HG02885 (cell line): ENCODE results near the gene IFI27.

Experiments
- ATAC-seq: cut with Tn5 transposase; IDR thresholded peaks from one replicate; pipeline ENCODE4 v1.9.1; 2021; ENCODE audit warnings: mild to moderate bottlenecking; ENCODE audit not compliant: unreplicated experiment, poor library complexity

The IFI27 gene

DNA sequence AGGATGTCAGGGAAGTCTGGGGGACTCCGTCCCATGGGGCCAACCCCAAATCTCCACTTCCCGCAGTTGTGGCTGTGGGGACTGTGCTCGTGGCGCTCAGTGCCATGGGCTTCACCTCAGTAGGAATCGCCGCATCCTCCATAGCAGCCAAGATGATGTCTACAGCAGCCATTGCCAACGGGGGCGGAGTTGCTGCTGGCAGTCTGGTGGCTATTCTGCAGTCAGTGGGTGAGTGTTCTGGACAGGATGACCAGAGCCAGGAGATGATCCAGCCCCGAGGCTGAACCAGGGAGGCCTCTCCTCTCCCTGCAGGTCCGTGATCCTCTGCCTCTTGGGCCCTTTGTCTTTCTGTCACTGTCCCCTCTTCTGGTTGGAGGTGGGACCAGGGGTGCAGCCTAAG, 8.8 kb upstream of the IFI27 start:
- ATAC-seq = no peak

DNA sequence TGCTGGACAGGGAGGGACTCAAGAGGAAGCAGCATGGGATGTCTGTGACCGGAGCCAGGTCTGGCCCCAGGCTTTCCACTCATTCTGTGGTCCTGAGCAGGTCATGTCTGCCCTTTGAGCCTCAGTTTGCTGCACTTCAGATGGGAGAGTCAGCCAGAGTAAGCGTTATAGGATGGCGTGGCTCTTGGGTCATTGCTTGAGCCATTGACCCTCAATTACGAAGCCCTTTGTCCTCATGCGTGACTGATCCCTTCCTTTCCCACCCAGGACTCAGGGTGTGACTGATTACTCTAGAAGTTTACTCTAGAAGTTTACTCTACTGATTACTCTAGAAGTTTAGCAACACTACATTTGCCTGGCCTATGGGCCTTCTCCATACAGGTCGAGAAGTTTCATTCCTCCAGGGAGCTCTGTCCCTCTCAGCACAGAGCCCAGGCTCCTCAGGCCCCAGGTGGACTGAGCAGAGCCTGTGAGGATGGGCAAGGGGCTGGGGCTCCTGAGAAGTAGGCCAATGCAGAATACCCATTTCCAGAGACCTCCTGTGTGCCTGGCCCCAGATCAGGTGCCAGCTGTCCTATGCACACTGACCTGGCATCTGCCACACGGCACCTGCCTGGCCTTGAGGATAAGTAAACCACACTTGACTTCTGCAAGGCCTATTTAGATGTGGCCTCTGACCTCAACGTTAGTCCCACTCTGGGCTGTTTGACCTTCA, 7.6 kb upstream of the IFI27 start:
- ATAC-seq = no peak

DNA sequence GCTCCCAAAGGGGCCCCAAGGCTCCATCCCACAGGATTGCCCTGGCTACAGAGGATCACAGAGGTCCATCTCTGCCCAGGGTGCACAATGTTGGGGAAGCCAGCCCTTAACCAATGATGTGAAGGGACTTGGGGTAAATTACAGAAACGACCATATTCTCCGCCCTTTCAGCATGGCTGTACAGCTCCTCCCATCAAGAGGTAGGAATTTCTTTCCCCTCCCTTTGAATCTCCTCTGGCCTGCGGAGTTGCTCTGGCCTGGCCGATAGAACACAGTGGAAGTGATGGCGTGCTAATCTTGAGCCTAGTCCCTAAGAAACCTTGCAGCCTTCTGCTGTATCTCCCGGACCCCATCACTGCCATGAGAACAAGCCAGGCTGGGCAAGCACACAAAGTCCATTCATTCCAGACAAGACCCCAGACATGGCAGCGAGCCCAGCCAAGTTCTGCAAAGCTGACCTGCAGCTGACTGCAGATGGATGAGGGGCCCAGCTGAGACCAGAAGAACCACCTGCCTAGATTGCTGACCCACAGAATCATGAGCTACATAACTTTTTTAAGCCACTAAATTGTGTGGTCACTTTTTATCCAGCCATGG, 6.9 kb upstream of the IFI27 start:
- ATAC-seq = no peak

DNA sequence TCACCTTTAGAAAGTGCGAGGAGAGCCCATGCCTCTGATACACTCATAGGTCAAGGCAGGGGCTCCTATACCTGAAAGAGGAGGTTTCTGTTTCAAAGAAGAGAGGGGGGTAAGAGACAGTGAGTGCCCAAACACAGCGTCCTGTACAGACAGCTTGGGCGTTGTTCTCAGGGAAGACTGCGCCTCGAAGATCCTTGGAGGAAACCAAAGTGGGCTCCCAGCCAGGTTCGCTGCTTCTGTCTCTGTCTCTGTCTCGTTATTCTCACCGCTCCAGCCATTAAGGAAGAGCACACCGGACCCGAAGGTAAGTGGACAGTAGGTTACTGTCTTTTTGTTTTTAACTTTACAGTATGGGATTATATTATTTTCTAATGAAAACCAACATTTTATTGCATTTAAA, 5.8 kb upstream of the IFI27 start:
- no peak for ATAC-seq

DNA sequence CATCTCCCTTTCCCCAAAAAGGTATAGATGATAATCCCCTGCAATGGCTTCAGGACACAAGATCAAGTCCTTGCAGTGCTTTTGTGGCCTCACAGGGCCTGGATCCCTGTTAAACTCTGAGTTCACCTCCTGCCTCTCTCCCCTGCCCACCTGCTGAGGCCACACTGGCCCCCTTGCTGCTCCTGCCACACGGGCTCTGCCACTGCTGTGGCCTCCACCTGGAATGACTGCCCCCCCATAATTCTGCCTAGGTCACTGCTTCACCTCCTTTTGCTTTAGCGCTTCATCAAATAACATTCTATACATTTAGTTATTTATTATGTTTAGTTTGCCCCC, 653 bp upstream of the IFI27 start:
- ATAC-seq = no peak

DNA sequence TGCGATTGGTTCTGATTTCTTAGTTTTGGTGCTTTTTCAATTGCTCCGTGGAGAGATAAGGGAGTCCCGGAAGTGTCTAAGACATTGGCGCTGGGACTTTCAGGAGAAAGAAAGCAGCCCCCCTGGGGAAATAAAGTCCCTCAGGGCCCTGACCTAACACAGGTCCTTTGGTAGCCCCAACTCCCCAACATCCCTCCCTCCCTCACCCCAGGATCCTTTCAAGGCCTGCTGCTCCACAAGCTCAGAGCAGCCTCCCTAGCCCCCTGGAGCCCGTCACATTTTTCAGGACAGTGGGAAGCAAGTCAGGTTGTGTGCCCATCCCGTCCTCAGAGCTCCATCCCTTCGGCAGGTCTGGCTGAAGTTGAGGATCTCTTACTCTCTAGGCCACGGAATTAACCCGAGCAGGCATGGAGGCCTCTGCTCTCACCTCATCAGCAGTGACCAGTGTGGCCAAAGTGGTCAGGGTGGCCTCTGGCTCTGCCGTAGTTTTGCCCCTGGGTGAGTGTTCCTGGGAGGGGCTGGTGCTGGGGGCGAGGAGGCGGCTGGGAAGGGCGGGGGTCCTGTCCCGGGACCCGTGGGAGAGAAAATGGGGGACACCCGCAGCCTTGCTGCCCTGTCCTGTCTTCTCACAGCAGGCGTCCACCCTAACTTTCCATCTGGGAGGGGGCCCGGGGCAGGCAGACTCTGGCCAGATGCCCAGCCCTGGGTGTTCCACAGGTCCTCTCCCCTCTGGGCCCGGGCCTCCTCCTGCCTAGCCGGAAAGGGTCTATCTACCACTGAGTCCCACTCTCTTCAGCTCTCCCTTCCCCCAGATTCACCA, 950 bp downstream of the IFI27 start:
- ATAC-seq = no peak

DNA sequence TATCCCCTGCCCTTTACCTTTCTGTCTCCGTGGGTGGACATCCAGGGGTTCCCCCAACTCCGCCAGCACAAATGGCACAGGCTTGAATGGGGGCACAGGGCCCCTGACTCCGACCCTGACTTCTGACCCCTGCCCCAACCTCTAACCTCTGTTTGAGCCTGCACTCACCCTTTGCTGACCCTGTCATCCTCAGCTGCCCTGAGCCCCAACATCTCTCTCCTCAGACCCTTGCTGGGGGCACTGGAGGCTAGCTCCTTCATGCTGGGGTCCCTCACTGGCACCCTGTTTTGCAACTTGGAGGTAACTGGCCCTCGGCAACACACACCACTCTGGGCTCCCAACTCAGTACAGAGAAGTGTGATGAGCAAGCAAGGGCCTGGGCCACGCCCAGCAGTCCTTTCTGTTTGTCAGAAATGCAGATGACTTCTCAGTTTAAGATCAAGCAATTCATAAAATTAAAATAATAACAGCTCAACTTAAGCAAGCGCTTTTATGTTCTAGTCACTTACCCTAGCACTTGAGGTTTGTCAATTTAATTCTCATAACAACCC, 2.1 kb downstream of the IFI27 start:
- no peak for ATAC-seq

DNA sequence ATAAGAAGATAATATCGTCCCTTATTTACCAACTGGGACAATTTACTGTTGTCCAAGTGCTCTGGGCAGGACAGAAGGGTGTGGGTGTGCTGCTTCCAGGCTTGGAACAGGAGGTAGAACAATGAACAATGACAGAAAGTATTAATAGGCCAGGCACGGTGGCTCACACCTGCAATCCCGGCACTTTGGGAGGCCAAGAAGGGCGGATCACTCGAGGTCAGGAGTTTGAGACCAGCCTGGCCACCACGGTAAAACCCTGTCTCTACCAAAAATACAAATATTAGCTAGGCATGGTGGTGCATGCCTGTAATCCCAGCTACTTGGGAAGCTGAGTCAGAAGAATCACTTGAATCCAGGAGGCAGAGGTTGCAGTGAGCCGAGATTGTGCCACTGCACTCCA, 2.5 kb downstream of the IFI27 start:
- ATAC-seq = no peak

DNA sequence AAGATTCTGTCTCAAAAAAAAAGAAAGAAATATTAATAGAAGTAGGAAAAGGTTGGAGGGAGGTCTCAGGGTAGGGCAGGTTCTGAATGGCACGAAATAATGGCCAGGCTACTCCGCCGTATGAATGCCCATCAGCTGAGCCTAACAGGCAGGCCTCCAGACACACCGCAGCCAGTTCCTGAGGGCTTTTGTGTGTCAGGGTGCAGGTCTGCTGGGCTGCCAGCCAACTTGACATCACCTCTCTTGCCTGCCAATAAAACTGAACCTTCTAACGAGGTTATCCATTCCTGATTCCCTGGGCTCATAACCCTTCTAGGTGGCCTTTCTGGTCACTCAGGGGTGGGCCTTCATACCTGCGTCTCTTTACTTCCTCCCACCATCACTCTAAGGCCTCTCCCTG, 3.0 kb downstream of the IFI27 start:
- no peak for ATAC-seq

DNA sequence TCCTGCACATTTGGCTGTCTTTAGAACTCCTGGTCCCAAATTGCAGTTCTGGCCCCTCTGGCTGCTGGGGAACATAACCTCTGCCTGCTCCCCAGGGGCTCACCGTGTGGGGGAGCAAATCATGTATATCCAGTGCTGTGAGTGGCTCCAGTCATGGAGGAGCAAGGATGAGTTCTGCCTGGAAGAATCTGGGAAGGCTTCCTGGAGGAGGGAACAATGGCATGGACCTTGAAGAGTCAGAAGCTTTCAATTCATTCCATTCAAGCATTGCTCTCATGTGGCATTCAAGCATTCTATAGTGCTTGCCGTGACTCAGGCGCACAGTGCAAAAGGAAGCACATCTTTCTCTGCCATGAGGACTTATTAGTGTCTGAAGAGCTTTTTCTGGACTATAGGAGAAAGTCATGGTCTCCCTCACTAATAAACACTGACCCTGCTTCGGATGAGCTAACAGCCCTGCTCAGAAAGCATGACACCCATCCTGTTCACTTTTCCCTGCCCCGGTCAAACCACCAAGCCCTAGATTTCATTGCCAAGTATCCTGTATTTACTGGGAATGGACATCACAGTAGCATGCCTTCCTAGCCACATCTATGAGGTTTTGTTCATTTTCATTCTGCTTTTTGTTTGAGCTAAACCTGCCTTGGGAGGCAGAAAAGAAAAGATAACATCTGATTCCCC, 3.5 kb downstream of the IFI27 start:
- ATAC-seq = no peak

DNA sequence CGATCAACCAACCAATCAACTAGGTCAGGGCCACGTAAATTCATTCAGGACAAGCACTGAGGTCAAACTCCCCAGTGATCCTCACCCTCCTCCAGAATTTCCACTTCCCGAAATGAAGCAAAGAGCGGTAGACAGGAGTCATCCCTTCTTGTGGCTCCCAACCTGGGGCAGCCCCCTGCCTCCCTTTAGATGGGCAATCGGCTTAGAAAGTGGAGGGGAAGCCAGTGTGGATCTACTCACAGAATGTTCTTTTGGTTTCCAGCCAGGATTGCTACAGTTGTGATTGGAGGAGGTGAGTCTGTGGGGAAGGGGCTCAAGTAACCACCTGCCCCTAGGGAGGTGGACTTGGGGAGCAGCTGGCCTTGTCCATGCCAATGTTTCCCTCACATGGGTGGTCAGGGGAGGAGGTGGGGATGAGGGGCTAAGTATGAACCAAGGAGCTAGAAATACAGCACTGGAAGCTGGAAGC, 4.1 kb downstream of the IFI27 start:
- ATAC-seq = no peak

DNA sequence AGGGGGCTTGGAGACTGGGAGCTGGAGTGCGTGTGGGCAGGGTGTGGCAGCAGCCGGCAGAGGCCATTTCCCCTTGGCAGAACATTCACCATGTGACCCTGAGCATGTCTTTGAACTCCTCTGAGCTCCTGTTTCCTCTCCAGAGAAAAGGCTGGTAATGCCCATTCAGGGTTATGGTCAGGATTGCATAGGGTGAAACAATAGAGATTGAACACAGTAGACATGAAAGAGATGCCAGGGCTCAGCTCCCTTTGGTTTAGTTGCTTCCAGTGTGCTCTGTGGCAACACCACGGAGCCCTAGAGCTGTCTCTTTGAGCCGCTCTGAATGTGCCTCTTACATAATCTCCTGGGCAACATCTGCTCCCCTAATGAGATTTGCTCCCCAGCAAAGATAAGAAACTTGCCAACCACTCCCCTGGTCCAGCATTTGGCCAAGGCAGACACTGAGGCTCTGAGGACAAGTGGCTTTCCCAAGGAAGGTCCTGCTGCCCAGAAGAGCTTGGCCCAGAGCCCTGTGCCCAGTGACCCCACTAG, 4.6 kb downstream of the IFI27 start:
- ATAC-seq = no peak

DNA sequence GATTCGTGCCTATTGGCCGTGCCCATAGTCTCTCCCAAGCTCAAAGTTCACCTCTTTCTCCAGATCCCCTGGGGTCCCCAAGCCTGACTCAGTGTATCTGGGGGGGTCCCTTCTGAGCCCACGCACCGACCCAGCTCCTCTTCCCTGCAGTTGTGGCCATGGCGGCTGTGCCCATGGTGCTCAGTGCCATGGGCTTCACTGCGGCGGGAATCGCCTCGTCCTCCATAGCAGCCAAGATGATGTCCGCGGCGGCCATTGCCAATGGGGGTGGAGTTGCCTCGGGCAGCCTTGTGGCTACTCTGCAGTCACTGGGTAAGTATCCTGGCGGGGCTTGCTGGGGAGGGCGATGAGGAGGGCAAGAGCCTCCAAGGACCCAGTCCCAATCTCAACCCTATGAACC, 5.1 kb downstream of the IFI27 start:
- ATAC-seq = no peak

DNA sequence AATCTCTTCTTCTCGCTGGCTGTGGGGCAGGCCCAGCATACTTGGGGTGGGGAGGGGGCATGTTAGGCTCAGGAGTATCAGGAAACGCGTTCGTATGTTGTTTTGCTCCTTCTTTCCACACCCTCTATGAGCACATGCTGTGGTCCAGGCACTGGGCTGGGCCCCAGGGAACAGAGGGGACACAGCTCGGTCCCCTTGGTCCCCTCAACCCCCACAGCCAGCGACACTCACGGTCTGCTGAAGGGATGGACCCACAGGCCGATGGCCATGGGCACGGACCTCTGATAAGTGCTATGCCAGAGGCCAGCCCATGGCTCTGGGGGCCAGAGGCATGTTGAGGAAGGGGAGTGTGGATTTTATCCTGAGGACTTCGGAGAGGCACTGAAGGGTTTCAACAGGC, 6.2 kb downstream of the IFI27 start:
- ATAC-seq = no peak

DNA sequence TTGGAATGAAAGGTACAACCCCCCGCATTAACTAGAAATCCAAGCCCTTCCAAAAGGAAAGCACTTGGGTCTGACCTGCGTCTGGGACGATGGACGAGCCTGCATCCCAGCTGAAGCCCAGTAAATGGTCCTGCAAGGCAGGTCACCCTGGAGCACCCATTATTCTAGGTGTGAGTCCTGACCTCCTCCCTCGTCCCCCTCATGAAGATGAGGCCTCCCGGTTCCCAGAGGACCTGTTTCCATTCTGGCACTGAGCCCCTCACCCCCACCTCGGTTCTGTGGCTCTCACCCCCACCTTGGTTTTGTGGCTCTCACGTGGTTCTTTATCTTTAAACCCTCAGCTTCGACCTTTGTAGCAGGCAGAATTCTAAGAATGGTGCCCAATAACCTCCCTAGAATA, 7.3 kb downstream of the IFI27 start:
- no peak for ATAC-seq

DNA sequence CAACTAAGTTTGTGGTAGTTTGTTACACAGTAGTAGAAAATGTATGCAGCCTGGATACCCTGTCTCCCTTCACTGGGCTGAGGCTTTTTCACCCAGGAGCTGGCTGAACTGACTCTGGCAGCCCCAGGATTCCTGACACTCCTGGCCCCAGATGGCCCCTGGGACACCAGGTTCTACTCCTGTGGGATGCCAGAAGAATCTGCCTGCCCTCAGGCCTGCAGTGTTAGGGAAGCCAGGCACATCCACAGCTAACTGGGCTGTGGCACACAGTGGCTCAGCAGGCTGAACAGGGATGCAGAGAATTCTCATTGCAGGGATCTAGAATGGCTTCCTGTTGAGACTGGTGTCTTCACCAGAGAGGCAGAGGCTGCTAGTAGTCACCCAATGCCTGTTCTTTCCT, 8.5 kb downstream of the IFI27 start:
- ATAC-seq = no peak

DNA sequence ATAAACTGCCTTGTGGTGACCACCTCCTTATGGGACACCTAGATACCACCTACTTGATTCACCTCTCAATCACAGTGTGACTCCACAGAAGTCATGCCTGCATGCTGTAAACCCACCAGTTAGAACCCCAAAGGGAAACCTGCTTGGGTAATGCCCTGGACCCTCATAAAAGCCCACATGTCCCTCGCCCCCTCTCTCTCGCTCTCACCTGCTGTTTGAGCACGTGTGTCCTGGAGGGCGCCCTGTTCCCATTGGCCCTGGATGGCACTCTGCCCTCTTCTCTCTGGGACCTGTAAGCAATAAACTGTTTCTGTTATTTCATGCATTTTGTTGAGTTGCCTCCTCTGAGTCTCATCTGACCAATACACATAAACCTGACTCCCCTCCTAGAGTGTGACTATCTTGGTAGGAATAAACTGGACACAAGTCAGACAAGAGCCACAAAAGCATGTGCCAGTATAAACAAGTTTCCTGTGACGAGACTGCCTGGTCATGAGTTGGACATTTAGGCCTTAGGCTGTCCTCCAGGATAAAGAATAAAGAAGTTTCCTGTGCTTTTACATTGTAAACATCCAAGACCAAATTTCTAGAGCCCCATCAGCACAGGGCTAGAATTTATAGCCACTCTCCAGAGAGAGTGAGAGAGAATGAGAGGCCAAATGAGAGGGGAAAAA, 10.3 kb downstream of the IFI27 start:
- no peak for ATAC-seq

DNA sequence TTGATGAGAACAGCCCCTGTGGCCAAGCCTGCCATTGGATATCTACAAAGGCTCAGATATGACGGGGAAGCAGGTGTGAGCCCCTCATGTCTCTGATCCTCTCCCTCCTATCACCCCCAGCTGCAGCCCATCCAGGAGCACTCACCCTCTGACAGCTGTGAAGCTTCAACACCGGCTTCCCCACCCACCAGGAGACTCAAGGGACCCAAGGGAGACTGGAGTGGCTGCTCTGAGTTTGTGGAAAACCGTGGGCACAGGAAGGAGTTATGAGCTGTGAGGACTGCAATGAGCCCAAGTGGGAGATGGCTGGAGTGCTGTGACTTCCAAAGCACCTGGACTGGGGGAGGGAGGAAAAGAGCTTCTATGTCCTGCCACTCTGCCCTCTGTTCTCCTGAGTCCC, 10.9 kb downstream of the IFI27 start:
- ATAC-seq = no peak

DNA sequence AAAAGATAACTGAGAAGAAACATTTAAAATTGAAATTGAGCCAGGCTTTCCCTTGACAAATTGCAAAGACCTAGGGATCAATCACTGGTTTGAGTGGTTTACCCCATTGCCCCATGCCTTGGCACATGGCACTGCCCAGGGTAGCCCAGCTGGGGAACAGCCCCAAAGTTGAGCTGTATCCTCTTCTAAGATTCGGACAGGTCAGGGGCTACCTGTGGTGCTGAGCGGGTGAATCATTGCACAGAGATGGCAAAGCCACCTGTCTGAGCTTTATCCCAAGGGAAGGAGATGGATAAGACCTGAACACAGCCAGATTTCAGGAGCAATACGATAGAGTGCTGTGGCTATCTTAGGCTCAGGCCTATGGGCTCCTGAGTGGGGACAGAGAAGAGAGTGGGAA, 11.9 kb downstream of the IFI27 start:
- ATAC-seq = no peak

DNA sequence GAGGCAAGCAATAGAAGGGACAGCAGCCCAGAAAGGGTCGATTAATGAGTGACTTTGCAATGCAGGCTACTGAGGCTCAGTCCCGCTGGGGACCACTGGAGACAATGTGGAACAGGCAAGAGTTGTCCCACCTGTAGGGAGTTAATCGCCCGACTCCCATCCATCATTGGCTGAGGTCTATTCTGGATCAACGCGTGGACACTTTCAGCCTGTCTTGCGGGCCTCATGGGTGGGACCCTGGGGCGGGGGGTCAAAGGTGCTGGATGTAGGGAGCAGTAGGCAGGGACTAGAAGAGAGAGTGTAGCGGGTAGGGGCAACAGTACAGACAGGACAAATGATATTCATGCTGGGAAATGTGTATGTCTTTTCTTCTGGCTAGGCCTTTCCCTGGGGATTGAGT, 12.8 kb downstream of the IFI27 start:
- no peak for ATAC-seq
